HepG2 (cell line): ENCODE measurements around the gene ZFPL1. TPM values are rescaled to one million over a fixed set of nuclear protein-coding genes. Genes with fewer than 3 reads are reported as not detected.

Source experiments
- CEBPG ChIP-seq: IDR thresholded peaks from 2 replicates; pipeline ENCODE4 v1.6.1; 2016
- GABPA ChIP-seq, 2 experiments: IDR thresholded peaks; 2 replicates each; pipeline ENCODE4 v1.6.1; 2011 to 2016; ENCODE audit warnings: low read depth in 2 of 2, low read length in 1 of 2, missing biosample characterization in 1 of 2, missing genetic modification characterization in 1 of 2
- GTF3A ChIP-seq: sonication (generic); formaldehyde crosslinking; conservative IDR thresholded peaks from 2 replicates; pipeline ENCODE4 v1.4.0; 2020; ENCODE audit warnings: mild to moderate bottlenecking, missing genetic modification reagents
- HCFC1 ChIP-seq: fragments of 150-350 bp; IDR thresholded peaks from 2 replicates; pipeline ENCODE4 v1.6.1; 2014; ENCODE audit warnings: low read depth, low read length
- HNF4A ChIP-seq: sonication (generic); formaldehyde crosslinking; IDR thresholded peaks from 2 replicates; pipeline ENCODE4 v1.4.0; 2020; ENCODE audit warnings: missing genetic modification reagents
- KLF12 ChIP-seq: sonication (generic); formaldehyde crosslinking; IDR thresholded peaks from 2 replicates; pipeline ENCODE4 v1.4.0; 2020; ENCODE audit warnings: missing genetic modification reagents, borderline replicate concordance
- MBNL3 ChIP-seq: fragments of 250-450 bp; sonication (Bioruptor Pico); conservative IDR thresholded peaks from 2 replicates; pipeline ENCODE4 v1.8.0; 2022; ENCODE audit warnings: mild to moderate bottlenecking, inconsistent platforms
- MED1 ChIP-seq: sonication (generic); formaldehyde crosslinking; IDR thresholded peaks from 2 replicates; pipeline ENCODE4 v1.4.0; 2020; ENCODE audit warnings: missing genetic modification reagents
- MEIS1 ChIP-seq: sonication (generic); formaldehyde crosslinking; IDR thresholded peaks from 2 replicates; pipeline ENCODE4 v1.9.0; 2021; ENCODE audit warnings: mild to moderate bottlenecking, missing genetic modification reagents, moderate library complexity, borderline replicate concordance
- PRMT3 ChIP-seq: sonication (generic); formaldehyde crosslinking; IDR thresholded peaks from 2 replicates; pipeline ENCODE4 v1.8.1; 2022; ENCODE audit warnings: low read depth, mild to moderate bottlenecking, moderate library complexity, missing genetic modification reagents, borderline replicate concordance
- RARA ChIP-seq: IDR thresholded peaks from 2 replicates; pipeline ENCODE4 v1.6.1; 2016; ENCODE audit warnings: missing genetic modification reagents, missing compliant biosample characterization
- SALL1 ChIP-seq: sonication (generic); formaldehyde crosslinking; IDR thresholded peaks from 2 replicates; pipeline ENCODE4 v1.8.0; 2022; ENCODE audit warnings: mild to moderate bottlenecking, missing genetic modification reagents
- ZFP36L1 ChIP-seq: sonication (generic); formaldehyde crosslinking; IDR thresholded peaks from 2 replicates; pipeline ENCODE4 v1.8.0; 2022; ENCODE audit warnings: mild to moderate bottlenecking, missing genetic modification reagents, moderate library complexity
- ZMYM2 ChIP-seq: sonication (generic); formaldehyde crosslinking; IDR thresholded peaks from 2 replicates; pipeline ENCODE4 v1.8.0; 2022; ENCODE audit warnings: mild to moderate bottlenecking, missing genetic modification reagents
- ZNF326 ChIP-seq: sonication (generic); formaldehyde crosslinking; IDR thresholded peaks from 2 replicates; pipeline ENCODE4 v1.4.0; 2020; ENCODE audit warnings: missing genetic modification reagents, borderline replicate concordance
- ZNF33A ChIP-seq: sonication (generic); formaldehyde crosslinking; IDR thresholded peaks from 2 replicates; pipeline ENCODE4 v1.5.1; 2020; ENCODE audit warnings: missing genetic modification reagents, mild to moderate bottlenecking, moderate library complexity, borderline replicate concordance
- ZNF530 ChIP-seq: sonication (generic); formaldehyde crosslinking; IDR thresholded peaks from 2 replicates; pipeline ENCODE4 v1.5.0; 2020; ENCODE audit warnings: low read depth, mild to moderate bottlenecking, missing genetic modification reagents
- ZNF724P ChIP-seq: sonication (generic); formaldehyde crosslinking; IDR thresholded peaks from 2 replicates; pipeline ENCODE4 v1.8.0; 2022; ENCODE audit warnings: missing genetic modification reagents, borderline replicate concordance
- ZSCAN20 ChIP-seq: sonication (generic); formaldehyde crosslinking; IDR thresholded peaks from 2 replicates; pipeline ENCODE4 v1.4.0; 2020; ENCODE audit warnings: missing genetic modification reagents, mild to moderate bottlenecking, borderline replicate concordance
- polyA plus RNA-seq, 8 experiments: library from polyadenylated mRNA; depleted of rRNA in 3 of 8; stranded (reverse) in 7 of 8; unstranded in 1 of 8; fragments of >200 nt; fragmentation: Illumina TruSeq in 4 of 8; extraction: Trizol in 4 of 8; gene quantifications; 2 replicates each; pipeline versions ENCODE4 v1.2.1 to v1.2.3, GENCODE V29; 2011 to 2016; ENCODE audit warnings: low read depth in 4 of 8, missing spikeins in 1 of 8, mixed read lengths in 1 of 8; ENCODE audit not compliant: insufficient read depth in 1 of 8
- total RNA-seq, 5 experiments: library from RNA; depleted of rRNA; stranded (reverse); fragments of >200 nt; fragmentation: Illumina TruSeq; extraction: Trizol; gene quantifications; 2 replicates each; pipeline ENCODE4 v1.2.3, GENCODE V29; 2016; ENCODE audit warnings: low read depth in 1 of 5
- TF ChIP-seq, protein P1 (sequence below): sonication (generic); formaldehyde crosslinking; IDR thresholded peaks from 2 replicates; pipeline ENCODE4 v1.5.0; 2020; ENCODE audit warnings: mild to moderate bottlenecking, missing genetic modification reagents, borderline replicate concordance
- TF ChIP-seq, protein P2 (sequence below): sonication (generic); formaldehyde crosslinking; IDR thresholded peaks from 2 replicates; pipeline ENCODE4 v1.8.0; 2022; ENCODE audit warnings: missing genetic modification reagents, mild to moderate bottlenecking, borderline replicate concordance
- TF ChIP-seq, protein P3 (sequence below): sonication (generic); formaldehyde crosslinking; IDR thresholded peaks from 2 replicates; pipeline ENCODE4 v1.8.1; 2023; ENCODE audit warnings: mild to moderate bottlenecking, moderate library complexity, missing genetic modification reagents
- TF ChIP-seq, protein P4 (sequence below): sonication (generic); formaldehyde crosslinking; IDR thresholded peaks from 2 replicates; pipeline ENCODE4 v1.4.0; 2020; ENCODE audit warnings: mild to moderate bottlenecking, missing genetic modification reagents

ZFPL1 gene
- total and polyA plus RNA-seq, 2 of the 13 experiments (the other 11 are each of a cell fraction or from before 2014, with no cell fraction given), result 32.2 to 56.0 TPM

DNA sequence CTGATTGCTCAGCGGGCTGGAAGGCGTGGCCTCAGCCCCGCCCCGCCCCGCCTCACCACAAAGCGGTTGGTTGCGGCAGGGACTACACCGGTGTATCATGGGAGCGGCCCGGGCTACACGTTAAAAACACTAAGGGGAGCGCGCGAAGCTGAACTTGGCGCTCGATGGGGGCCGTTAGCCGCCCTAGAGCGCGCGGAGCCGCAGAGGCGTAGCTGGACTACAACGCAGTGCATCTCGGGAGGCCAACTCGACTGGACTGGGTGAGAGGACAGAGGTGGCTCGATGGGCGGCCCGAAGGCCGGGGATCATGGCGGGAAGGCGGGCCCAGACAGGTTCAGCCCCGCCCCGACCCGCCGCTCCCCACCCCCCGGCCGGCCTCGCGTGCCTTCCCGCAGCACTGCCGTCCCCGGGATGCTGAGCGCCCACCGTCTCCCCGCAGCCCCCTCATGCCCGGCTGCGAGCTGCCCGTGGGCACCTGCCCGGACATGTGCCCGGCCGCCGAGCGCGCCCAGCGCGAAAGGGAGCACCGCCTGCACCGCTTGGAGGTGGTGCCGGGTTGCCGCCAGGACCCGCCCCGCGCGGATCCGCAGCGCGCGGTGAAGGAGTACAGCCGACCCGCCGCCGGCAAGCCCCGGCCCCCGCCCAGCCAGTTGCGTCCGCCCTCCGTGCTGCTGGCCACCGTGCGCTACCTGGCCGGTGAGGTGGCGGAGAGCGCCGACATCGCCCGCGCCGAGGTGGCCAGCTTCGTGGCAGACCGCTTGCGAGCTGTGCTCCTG lies 43.0 kb upstream of the ZFPL1 start, which contains the start of gene SAC3D1 (continued):
- TF ChIP-seq, protein P1, sequence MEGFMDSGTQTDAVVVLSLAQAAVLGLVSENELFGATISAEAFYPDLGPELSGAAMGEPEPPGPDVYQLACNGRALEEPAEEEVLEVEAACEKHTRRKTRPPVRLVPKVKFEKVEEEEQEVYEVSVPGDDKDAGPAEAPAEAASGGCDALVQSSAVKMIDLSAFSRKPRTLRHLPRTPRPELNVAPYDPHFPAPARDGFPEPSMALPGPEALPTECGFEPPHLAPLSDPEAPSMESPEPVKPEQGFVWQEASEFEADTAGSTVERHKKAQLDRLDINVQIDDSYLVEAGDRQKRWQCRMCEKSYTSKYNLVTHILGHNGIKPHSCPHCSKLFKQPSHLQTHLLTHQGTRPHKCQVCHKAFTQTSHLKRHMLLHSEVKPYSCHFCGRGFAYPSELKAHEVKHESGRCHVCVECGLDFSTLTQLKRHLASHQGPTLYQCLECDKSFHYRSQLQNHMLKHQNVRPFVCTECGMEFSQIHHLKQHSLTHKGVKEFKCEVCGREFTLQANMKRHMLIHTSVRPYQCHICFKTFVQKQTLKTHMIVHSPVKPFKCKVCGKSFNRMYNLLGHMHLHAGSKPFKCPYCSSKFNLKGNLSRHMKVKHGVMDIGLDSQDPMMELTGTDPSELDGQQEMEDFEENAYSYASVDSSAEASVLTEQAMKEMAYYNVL (CRISPR knock-in tag), result peak; percentile 44; the same call in 1 of the 2 replicates
- TF ChIP-seq HCFC1, result peak; percentile 43; the same call in 1 of the 2 replicates
- TF ChIP-seq HNF4A, result peak; percentile 47; the same call in 1 of the 2 replicates
- no peak for TF ChIP-seq ZSCAN20 (CRISPR knock-in tag)
- TF ChIP-seq SALL1 (CRISPR knock-in tag), result peak; percentile 30; the same call in 1 of the 2 replicates
- 0 out of 2 replicates have a peak, but pooled peaks have one; percentile 38 for TF ChIP-seq ZMYM2 (CRISPR knock-in tag)
- TF ChIP-seq ZNF724P (CRISPR knock-in tag), result peak; percentile 63; the same call in 1 of the 2 replicates
- no peak for TF ChIP-seq GTF3A (CRISPR knock-in tag)
- peak; percentile 68 for TF ChIP-seq MED1 (CRISPR knock-in tag)
- TF ChIP-seq PRMT3, result no peak
- TF ChIP-seq, protein P2, sequence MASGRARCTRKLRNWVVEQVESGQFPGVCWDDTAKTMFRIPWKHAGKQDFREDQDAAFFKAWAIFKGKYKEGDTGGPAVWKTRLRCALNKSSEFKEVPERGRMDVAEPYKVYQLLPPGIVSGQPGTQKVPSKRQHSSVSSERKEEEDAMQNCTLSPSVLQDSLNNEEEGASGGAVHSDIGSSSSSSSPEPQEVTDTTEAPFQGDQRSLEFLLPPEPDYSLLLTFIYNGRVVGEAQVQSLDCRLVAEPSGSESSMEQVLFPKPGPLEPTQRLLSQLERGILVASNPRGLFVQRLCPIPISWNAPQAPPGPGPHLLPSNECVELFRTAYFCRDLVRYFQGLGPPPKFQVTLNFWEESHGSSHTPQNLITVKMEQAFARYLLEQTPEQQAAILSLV (CRISPR knock-in tag), result 0 out of 2 replicates have a peak, but pooled peaks have one; percentile 19
- no peak for TF ChIP-seq ZNF326 (CRISPR knock-in tag)
- no peak for TF ChIP-seq MBNL3 (CRISPR knock-in tag)
- TF ChIP-seq CEBPG, result 0 out of 2 replicates have a peak, but pooled peaks have one; percentile 7
- TF ChIP-seq ZNF33A (CRISPR knock-in tag), result no peak
- TF ChIP-seq ZFP36L1 (CRISPR knock-in tag), result peak; percentile 57
- no peak for TF ChIP-seq RARA (CRISPR knock-in tag)
- TF ChIP-seq KLF12 (CRISPR knock-in tag), result peak; percentile 61; the same call in 1 of the 2 replicates
- no peak for TF ChIP-seq GABPA (IDR thresholded peaks at IDR 0.05; ENCODE audit: low read depth, low read length)
- TF ChIP-seq GABPA (CRISPR knock-in tag; IDR thresholded peaks at IDR 0.05; ENCODE audit: low read depth), result 0 out of 2 replicates have a peak, but pooled peaks have one; percentile 40
- no peak for TF ChIP-seq ZNF530 (CRISPR knock-in tag)
- TF ChIP-seq MEIS1 (CRISPR knock-in tag), result 0 out of 2 replicates have a peak, but pooled peaks have one; percentile 11
- TF ChIP-seq, protein P3, sequence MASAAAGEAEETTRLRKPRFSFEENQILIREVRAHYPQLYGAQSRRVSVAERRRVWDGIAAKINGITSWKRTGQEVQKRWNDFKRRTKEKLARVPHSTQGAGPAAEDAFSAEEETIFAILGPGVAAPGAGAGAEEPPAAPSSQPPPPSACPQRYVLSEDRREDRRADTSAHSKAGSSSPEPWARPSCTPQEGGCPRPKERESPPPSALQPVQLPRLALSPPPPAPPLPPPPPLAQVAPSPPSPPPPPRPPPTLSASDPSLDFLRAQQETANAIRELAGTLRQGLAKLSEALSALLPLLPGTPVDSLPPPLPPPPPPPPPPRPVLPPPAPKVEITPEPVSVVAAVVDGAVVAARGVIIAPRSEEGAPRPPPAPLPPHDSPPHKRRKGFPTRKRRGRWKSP (CRISPR knock-in tag), result peak; percentile 82
- TF ChIP-seq, protein P4, sequence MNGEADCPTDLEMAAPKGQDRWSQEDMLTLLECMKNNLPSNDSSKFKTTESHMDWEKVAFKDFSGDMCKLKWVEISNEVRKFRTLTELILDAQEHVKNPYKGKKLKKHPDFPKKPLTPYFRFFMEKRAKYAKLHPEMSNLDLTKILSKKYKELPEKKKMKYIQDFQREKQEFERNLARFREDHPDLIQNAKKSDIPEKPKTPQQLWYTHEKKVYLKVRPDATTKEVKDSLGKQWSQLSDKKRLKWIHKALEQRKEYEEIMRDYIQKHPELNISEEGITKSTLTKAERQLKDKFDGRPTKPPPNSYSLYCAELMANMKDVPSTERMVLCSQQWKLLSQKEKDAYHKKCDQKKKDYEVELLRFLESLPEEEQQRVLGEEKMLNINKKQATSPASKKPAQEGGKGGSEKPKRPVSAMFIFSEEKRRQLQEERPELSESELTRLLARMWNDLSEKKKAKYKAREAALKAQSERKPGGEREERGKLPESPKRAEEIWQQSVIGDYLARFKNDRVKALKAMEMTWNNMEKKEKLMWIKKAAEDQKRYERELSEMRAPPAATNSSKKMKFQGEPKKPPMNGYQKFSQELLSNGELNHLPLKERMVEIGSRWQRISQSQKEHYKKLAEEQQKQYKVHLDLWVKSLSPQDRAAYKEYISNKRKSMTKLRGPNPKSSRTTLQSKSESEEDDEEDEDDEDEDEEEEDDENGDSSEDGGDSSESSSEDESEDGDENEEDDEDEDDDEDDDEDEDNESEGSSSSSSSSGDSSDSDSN, result peak; percentile 90
